Coronary artery (tissue), 2 donors: Measurements from ENCODE around the gene FRMD4A.
"Not testable (repeated sequence)": the region's sequence is repeated elsewhere in the genome, so short reads cannot be mapped to it uniquely, and the experiment has no call there.

Source experiments
- DNase-seq: peaks from one replicate; pipeline ENCODE4 v3.0.0-alpha.2; 2017; ENCODE audit warnings: low spot score
- H3K27ac ChIP-seq, 2 donors: fragments of 200-600 bp; sonication (generic); one replicate each; pipeline ENCODE4 v1.5.1; 2016 to 2019
- H3K4me3 ChIP-seq: fragments of 200-600 bp; sonication (generic); 2 replicates; pipeline ENCODE4 v1.5.1; 2016; ENCODE audit warnings: mild to moderate bottlenecking, moderate library complexity
- TF ChIP-seq, protein P1 (sequence below): fragments of 200-600 bp; sonication (generic); IDR thresholded peaks from one replicate; pipeline ENCODE4 v1.5.1; 2019; ENCODE audit warnings: antibody characterized with exemption

The FRMD4A gene

DNA sequence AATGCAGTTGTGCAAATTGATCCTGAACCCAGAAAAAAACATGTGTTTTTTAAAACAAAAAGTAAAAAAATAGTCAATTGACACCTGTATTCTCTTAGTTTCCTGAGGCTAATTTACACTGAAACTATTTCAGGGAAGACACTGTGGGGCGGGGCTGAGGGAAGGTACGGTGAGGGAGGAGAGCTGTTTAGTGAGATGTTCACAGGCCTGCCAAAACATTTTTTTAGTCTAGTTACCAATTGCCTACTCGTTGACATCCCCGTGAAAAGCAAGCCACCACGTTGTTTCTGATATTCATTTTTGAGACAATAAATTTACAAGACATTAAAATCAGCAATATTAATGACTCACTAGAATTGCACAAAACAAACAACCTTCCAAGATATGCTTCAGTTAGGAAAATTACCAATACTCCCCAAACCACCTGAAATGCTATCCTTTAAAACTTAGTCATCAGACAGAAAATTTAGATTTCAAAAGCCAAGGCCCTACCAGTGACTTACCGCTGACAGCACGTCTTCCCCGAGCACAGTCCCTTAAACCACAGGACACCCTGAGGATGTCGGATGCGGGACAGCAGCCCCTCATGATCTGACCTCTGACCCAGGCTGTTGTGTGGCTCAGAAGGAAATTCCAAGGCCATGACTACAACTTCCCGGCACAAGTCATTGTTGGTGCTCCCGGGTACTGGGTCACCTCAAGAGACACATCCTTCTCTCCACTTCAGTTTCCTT lies 464.8 kb downstream of the FRMD4A start:
- TF ChIP-seq, protein P1, sequence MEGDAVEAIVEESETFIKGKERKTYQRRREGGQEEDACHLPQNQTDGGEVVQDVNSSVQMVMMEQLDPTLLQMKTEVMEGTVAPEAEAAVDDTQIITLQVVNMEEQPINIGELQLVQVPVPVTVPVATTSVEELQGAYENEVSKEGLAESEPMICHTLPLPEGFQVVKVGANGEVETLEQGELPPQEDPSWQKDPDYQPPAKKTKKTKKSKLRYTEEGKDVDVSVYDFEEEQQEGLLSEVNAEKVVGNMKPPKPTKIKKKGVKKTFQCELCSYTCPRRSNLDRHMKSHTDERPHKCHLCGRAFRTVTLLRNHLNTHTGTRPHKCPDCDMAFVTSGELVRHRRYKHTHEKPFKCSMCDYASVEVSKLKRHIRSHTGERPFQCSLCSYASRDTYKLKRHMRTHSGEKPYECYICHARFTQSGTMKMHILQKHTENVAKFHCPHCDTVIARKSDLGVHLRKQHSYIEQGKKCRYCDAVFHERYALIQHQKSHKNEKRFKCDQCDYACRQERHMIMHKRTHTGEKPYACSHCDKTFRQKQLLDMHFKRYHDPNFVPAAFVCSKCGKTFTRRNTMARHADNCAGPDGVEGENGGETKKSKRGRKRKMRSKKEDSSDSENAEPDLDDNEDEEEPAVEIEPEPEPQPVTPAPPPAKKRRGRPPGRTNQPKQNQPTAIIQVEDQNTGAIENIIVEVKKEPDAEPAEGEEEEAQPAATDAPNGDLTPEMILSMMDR = no peak
- H3K4me3 ChIP-seq = no peak overlapping the region
- DNase-seq = no peak
- peak overlapping the region; percentile 45 to 66 for H3K27ac ChIP-seq

DNA sequence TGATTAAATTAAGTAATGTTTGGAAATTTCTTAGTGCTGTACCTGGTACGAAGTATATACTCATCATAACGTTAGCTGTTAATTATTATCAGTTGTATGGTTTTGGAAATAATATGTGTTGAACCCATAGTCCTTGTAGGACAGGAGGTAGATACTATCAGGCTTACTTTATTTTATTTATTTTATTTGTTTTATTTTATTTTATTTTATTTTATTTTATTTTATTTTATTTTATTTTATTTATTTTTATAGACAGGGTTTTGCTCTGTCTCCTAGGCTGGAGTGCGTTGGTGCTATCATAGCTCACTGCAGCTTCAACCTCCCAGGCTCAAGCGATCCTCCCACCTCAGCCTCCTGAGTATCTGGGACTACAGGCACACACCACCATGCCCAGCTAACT lies 465.5 kb downstream of the FRMD4A start:
- H3K4me3 ChIP-seq, DNase-seq, H3K27ac ChIP-seq: not testable (repeated sequence)

DNA sequence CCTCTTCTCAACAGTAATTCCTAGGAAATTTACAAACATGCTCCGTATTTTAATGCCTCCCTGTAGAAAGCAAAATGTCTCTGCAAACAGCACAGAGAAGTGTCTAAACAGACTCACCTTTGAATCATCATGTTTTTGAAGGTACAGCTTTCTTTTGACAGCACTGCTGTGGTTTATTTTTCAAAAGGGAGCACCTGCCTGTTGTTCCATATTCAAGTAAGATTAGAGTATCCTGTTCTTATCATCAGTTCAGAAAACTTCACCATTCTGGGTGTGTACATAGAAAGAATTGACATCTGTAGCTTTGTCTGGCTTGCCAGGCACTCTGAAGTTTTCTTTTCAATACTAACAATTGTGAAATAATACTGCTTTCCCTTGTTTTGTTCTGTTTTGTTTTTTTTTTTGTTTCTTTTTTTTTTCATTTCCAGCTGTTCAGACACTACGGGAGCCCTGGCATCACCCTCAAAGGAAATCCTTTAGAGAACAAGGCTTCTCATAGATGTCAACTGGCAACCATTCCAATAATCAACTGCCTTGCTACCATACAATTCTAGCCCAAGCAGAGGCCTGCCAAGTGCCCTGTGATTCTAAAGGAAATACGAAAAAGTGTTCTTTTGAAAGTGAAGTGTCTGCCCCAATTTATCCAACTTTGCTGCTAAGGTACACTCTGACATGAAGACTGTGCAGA lies 468.0 kb downstream of the FRMD4A start:
- no peak for DNase-seq
- Histone ChIP-seq H3K4me3 (no peak overlapping the region), H3K27ac (peak overlapping the region in 1 of 2 donors; percentile 43)
- TF ChIP-seq, protein P1 = no peak

DNA sequence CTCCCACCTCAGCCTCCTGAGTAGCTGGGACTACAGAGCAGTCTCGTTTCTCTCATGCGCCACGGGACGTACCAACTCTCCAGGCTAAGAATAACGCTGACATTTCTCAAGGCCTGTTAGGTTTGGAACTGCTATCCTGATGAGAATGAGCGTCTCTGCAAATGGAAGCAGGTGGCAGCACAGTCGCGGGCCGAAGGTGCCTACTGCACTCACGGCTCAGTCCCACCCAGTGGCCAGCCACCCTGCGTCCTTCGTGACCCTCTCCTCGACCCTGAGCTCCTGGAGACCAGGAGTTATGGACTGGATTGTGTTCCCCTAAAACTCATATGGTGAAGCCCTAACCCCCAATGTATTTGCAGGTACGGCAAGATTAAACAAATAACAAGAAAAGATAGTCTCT lies 469.8 kb downstream of the FRMD4A start:
- Histone ChIP-seq H3K4me3 (no peak overlapping the region), H3K27ac (peak overlapping the region; percentile 11 to 46)
- DNase-seq = no peak
- TF ChIP-seq, protein P1 = no peak

DNA sequence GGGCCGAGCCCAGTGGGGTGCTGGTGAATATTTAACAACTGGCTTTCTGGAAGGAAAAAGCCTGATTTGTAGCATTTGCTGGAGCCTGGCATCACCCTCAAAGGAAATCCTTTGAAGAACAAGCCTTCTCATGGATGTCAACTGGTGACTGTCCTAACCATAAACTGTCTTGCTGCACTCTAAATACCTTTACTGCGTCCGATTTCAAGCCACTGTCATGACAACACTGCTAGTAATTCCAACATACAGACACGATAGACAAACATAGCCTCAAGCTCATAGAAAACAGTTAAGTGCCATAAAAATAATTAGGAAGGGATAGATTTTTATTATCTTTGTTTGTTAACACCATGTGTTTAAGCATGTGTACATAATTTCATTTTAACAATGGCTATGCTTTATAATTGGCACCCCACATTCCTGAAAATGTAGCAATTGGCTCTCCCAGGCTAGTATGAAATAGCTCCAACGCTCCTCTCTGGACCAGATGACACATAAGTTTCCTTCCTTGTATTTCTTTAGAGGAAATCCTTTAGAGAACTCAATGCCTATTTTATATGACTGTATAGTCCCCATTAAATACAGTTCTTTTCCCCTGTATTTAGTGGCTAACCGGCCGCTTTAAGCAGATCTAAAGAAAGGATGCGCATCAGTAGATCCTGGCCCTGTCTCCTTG lies 470.6 kb downstream of the FRMD4A start:
- Histone ChIP-seq H3K4me3 (no peak overlapping the region), H3K27ac (peak overlapping the region; percentile 46 to 52)
- TF ChIP-seq, protein P1 = no peak
- no peak for DNase-seq

DNA sequence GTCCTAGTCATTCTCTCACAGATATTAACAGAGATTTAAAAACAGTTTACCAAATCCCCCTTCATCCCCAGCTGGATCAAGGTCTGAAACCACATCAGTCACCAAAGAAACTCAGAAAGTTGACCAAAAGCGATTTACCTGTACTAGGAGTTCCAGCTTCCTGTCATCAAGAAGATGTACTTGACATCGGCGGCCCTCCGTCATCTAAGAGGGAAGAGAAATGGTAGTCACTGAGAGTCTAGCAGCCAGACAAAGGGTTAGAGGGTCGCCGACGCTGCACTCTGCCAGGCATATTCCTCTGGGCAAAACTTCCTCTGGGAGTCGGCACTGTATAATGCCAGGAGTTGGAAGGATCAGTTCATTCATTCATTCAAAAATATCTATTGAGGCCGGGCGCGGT lies 472.0 kb downstream of the FRMD4A start:
- TF ChIP-seq, protein P1 = no peak
- DNase-seq = no peak
- Histone ChIP-seq H3K27ac (no peak overlapping the region), H3K4me3 (no peak overlapping the region)

DNA sequence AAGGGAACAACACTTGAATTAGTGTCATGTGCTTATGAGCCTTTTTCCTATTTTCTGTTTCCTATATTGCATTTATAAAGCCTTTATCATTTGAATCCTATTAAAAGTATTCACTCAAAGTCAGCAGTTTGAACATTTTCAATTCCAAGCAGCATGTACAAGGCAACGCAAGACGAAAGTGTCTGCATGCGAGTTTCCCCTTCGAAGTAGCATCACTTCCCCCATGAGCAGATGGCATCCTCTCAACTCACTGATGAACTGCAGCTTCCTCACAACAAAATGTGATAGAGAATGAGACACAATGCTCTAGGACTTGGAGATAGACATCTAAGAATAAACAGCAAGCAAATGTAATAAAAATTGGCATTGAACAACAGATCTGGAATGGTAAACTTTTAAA lies 473.3 kb downstream of the FRMD4A start:
- DNase-seq = no peak
- H3K27ac ChIP-seq = peak overlapping the region; percentile 9 to 63
- no peak overlapping the region for H3K4me3 ChIP-seq
- TF ChIP-seq, protein P1 = no peak
